ENCODE data around the gene CD6. TPM values are rescaled to one million over a fixed set of nuclear protein-coding genes. Genes with fewer than 3 reads are reported as not detected.

The CD6 gene
- total RNA-seq, 1 donor from 2014 or later = 0.62 TPM

- peaks cover 20% of the 10 kb centered on the region for H3K4me1 Mint-ChIP-seq (ENCODE audit: low read depth)
- no peaks in the 10 kb centered on the region for H3K36me3 Mint-ChIP-seq (ENCODE audit: insufficient read depth)
- no peak for TF ChIP-seq CTCF (IDR thresholded peaks at IDR 0.05; ENCODE audit: unreplicated experiment)
Measured at GRCh38 chr11:60995798-60996197, 24.3 kb downstream of the CD6 start.

GRCh38 chr11:60996381-60997138 lies 25.1 kb downstream of the CD6 start:
- no peak for DNase-seq (ENCODE audit: low spot score, unreplicated experiment)
- no peak for TF ChIP-seq CTCF (IDR thresholded peaks at IDR 0.05; ENCODE audit: unreplicated experiment)
- Mint-ChIP-seq H3K4me1 (ENCODE audit: low read depth) (peaks cover 20% of the 10 kb centered on the region), H3K27me3 (peaks cover 8% of the 10 kb centered on the region), H3K9me3 (ENCODE audit: low read depth) (no peaks in the 10 kb centered on the region), H3K36me3 (ENCODE audit: insufficient read depth) (no peaks in the 10 kb centered on the region), H3K27ac (no peak overlapping the region), H3K4me3 (ENCODE audit: low read depth) (no peak overlapping the region)

More at GRCh38 chr11:60995798-60996197, 24.3 kb downstream of the CD6 start:
- no peak for DNase-seq (ENCODE audit: low spot score, unreplicated experiment)
- Mint-ChIP-seq H3K27ac (no peak overlapping the region), H3K9me3 (ENCODE audit: low read depth) (no peaks in the 10 kb centered on the region), H3K4me3 (ENCODE audit: low read depth) (no peak overlapping the region), H3K27me3 (peaks cover 7% of the 10 kb centered on the region)

GRCh38 chr11:61000426-61000825 lies 28.9 kb downstream of the CD6 start:
- H3K27ac Mint-ChIP-seq = no peak overlapping the region
- DNase-seq (ENCODE audit: low spot score, unreplicated experiment) = no peak
- TF ChIP-seq CTCF (IDR thresholded peaks at IDR 0.05; ENCODE audit: unreplicated experiment) = no peak
- H3K27me3 Mint-ChIP-seq = peaks cover 24% of the 10 kb centered on the region
- H3K36me3 Mint-ChIP-seq (ENCODE audit: insufficient read depth) = no peaks in the 10 kb centered on the region
- no peaks in the 10 kb centered on the region for H3K9me3 Mint-ChIP-seq (ENCODE audit: low read depth)
- H3K4me1 Mint-ChIP-seq (ENCODE audit: low read depth) = no peaks in the 10 kb centered on the region
- H3K4me3 Mint-ChIP-seq (ENCODE audit: low read depth) = no peak overlapping the region

GRCh38 chr11:61001931-61002330 lies 30.5 kb downstream of the CD6 start:
- Mint-ChIP-seq H3K4me3 (ENCODE audit: low read depth) (no peak overlapping the region), H3K4me1 (ENCODE audit: low read depth) (no peaks in the 10 kb centered on the region)

GRCh38 chr11:61002598-61002997 lies 31.1 kb downstream of the CD6 start:
- TF ChIP-seq CTCF (IDR thresholded peaks at IDR 0.05; ENCODE audit: unreplicated experiment) = no peak
- Mint-ChIP-seq H3K4me3 (ENCODE audit: low read depth) (no peak overlapping the region), H3K27me3 (peaks cover 37% of the 10 kb centered on the region), H3K36me3 (ENCODE audit: insufficient read depth) (no peaks in the 10 kb centered on the region), H3K9me3 (ENCODE audit: low read depth) (no peaks in the 10 kb centered on the region), H3K27ac (no peak overlapping the region), H3K4me1 (ENCODE audit: low read depth) (no peaks in the 10 kb centered on the region)
- DNase-seq (ENCODE audit: low spot score, unreplicated experiment) = no peak

More at GRCh38 chr11:61001931-61002330, 30.5 kb downstream of the CD6 start:
- Mint-ChIP-seq H3K9me3 (ENCODE audit: low read depth) (no peaks in the 10 kb centered on the region), H3K27me3 (peaks cover 33% of the 10 kb centered on the region), H3K27ac (no peak overlapping the region), H3K36me3 (ENCODE audit: insufficient read depth) (no peaks in the 10 kb centered on the region)
- TF ChIP-seq CTCF (IDR thresholded peaks at IDR 0.05; ENCODE audit: unreplicated experiment) = no peak
- DNase-seq (ENCODE audit: low spot score, unreplicated experiment) = no peak

Measured in progenitor cell of endocrine pancreas (in vitro differentiated cells).